Caco-2 (cell line): Measurements from ENCODE around the gene FAM89B. TPM values are rescaled to one million over a fixed set of nuclear protein-coding genes. Genes with fewer than 3 reads are reported as not detected.

Experiments used
- BruUV-seq: library from RNA; stranded (reverse); fragments of 400-500 nt; replicated peaks from 2 replicates; lab custom pipeline; 2021; lab: Mats Ljungman, UMichigan
- CTCF ChIA-PET: fragments of 300-600 bp; sonication (Branson Sonifier 250); formaldehyde crosslinking; loops from one replicate; lab custom pipeline; 2022; ENCODE audit warnings: antibody characterized with exemption; lab: Charles Lee
- POLR2A ChIA-PET: fragments of 300-600 bp; sonication (Branson Sonifier 250); formaldehyde crosslinking; loops from one replicate; lab custom pipeline; 2022; ENCODE audit warnings: antibody characterized with exemption; lab: Charles Lee
- DNase-seq, 2 experiments: peaks; one replicate each; pipeline versions ENCODE4 v3.0.0 to v3.0.0-alpha.2; 2020 to 2022
- H3K27me3 ChIP-seq: replicated peaks from 2 replicates; pipeline ENCODE4 v1.6.0; 2011; ENCODE audit warnings: low read length; ENCODE audit not compliant: control insufficient read depth, insufficient read depth
- H3K36me3 ChIP-seq: 2 replicates; pipeline ENCODE4 v1.5.1; 2011; ENCODE audit warnings: low read length; ENCODE audit not compliant: control insufficient read depth, insufficient read depth
- H3K4me1 ChIP-seq: fragments of 250-450 bp; sonication (Bioruptor Pico); 2 replicates; pipeline ENCODE4 v1.5.1; 2020; ENCODE audit warnings: mild to moderate bottlenecking
- H3K4me3 ChIP-seq: 2 replicates; pipeline ENCODE4 v1.5.1; 2011; ENCODE audit warnings: low read depth, mild to moderate bottlenecking, control low read depth, low read length
- H3K9me3 ChIP-seq: fragments of 250-450 bp; sonication (Bioruptor Pico); 2 replicates; pipeline ENCODE4 v1.5.1; 2020; ENCODE audit warnings: mild to moderate bottlenecking, moderate library complexity
- H3K27ac Mint-ChIP-seq: one replicate; pipeline ENCODE4 v1.8.0; 2022; ENCODE audit warnings: mixed read lengths; ENCODE audit not compliant: unreplicated experiment
- H3K27me3 Mint-ChIP-seq: one replicate; pipeline ENCODE4 v1.8.0; 2022; ENCODE audit warnings: mixed read lengths; ENCODE audit not compliant: insufficient read depth, unreplicated experiment
- H3K36me3 Mint-ChIP-seq: one replicate; pipeline ENCODE4 v1.8.0; 2022; ENCODE audit warnings: mild to moderate bottlenecking, mixed read lengths; ENCODE audit not compliant: insufficient read depth, unreplicated experiment
- H3K4me1 Mint-ChIP-seq: one replicate; pipeline ENCODE4 v1.8.0; 2022; ENCODE audit warnings: low read depth, mixed read lengths; ENCODE audit not compliant: unreplicated experiment
- H3K4me3 Mint-ChIP-seq: one replicate; pipeline ENCODE4 v1.8.0; 2022; ENCODE audit warnings: mild to moderate bottlenecking, moderate library complexity, mixed read lengths; ENCODE audit not compliant: unreplicated experiment
- H3K9me3 Mint-ChIP-seq: one replicate; pipeline ENCODE4 v1.8.0; 2022; ENCODE audit warnings: mixed read lengths; ENCODE audit not compliant: unreplicated experiment
- intact Hi-C: fragments of 100-400 bp; cut with micrococcal nuclease; formaldehyde crosslinking; loops from one replicate; pipeline ENCODE4 v1.10.0; 2022; ENCODE audit not compliant: unreplicated experiment
- total RNA-seq: library from RNA; stranded (reverse); gene quantifications from 2 replicates; pipeline ENCODE4 v1.2.3, GENCODE V29; 2022
- TF ChIP-seq, protein P1 (sequence below), 2 experiments: fragments of 200-600 bp in 1 of 2; IDR thresholded peaks; 1 replicate in 1 of 2; 2 replicates in 1 of 2; pipeline versions ENCODE4 v1.5.1 to v1.8.0; 2011 to 2022; ENCODE audit warnings: antibody characterized with exemption in 1 of 2, control low read depth in 1 of 2, inconsistent platforms in 1 of 2, low read depth in 1 of 2, low read length in 1 of 2, mild to moderate bottlenecking in 1 of 2, moderate library complexity in 1 of 2; ENCODE audit not compliant: insufficient read depth in 1 of 2, severe bottlenecking in 1 of 2, unreplicated experiment in 1 of 2

The FAM89B gene
- total RNA-seq, 1 experiment from 2014 or later, result 26.9 TPM

DNA sequence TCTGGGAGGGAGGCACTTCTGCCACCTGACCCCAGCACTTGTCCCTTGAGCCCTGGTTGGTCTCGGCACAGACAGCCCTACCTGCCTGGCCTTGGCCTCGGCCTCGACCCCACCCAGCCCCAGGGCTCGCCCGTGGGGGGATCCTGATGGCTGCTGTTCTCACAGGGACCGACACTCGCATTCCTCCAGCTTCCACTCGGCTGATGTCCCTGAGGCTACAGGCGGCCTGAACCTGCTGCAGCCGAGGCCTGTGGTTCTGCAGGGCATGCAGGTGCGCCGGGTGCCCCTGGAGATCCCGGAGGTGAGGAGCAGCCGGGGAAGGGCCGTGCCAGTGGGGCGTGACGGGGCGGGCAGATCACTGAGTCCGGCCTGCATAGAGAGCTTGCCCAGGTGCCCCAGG is 48.3 kb downstream of the FAM89B start:
- intact Hi-C loops, result no loop called here
- Histone ChIP-seq H3K27me3 (no peaks in the 10 kb centered on the region), H3K9me3 (no peaks in the 10 kb centered on the region), H3K4me3 (no peak overlapping the region), H3K36me3 (peaks cover 4% of the 10 kb centered on the region), H3K4me1 (0 out of 2 replicates have a peak, but pooled peaks cover 6% of the 10 kb centered on the region)
- Mint-ChIP-seq H3K27me3 (no peaks in the 10 kb centered on the region), H3K36me3 (peaks cover 71% of the 10 kb centered on the region), H3K27ac (no peak overlapping the region), H3K9me3 (no peaks in the 10 kb centered on the region), H3K4me3 (no peak overlapping the region), H3K4me1 (peaks cover 8% of the 10 kb centered on the region)
- DNase-seq, result no peak
- ChIA-PET POLR2A (no interaction called here), CTCF (no interaction called here)
- BruUV-seq, result no TSS peak
- TF ChIP-seq, protein P1, sequence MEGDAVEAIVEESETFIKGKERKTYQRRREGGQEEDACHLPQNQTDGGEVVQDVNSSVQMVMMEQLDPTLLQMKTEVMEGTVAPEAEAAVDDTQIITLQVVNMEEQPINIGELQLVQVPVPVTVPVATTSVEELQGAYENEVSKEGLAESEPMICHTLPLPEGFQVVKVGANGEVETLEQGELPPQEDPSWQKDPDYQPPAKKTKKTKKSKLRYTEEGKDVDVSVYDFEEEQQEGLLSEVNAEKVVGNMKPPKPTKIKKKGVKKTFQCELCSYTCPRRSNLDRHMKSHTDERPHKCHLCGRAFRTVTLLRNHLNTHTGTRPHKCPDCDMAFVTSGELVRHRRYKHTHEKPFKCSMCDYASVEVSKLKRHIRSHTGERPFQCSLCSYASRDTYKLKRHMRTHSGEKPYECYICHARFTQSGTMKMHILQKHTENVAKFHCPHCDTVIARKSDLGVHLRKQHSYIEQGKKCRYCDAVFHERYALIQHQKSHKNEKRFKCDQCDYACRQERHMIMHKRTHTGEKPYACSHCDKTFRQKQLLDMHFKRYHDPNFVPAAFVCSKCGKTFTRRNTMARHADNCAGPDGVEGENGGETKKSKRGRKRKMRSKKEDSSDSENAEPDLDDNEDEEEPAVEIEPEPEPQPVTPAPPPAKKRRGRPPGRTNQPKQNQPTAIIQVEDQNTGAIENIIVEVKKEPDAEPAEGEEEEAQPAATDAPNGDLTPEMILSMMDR (IDR thresholded peaks at IDR 0.05; ENCODE audit: insufficient read depth in 1 of 2, low read depth in 1 of 2, low read length in 1 of 2, severe bottlenecking in 1 of 2, unreplicated experiment in 1 of 2), result no peak

DNA sequence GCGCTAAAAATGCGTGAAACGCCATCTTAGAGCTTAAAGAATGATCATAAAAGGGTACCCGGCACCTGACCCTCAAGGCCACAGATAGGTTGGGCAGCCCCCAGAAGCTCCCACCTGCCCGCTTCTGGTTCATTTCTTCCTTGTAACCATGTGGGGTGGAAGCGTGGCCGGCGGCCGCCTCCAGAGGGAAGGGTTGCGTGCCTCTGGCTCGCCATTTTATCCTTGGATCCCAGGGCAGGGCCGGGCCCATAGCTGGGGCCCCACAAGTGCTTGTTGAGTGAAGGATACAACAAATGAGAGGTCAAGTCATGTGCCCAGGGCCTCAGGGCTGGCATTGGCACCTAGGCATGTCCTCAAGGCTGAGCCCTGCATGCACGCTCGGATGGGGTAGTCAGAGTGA is 49.1 kb downstream of the FAM89B start:
- no peaks in the 10 kb centered on the region for H3K9me3 ChIP-seq
- DNase-seq, result no peak
- H3K27me3 ChIP-seq, result no peaks in the 10 kb centered on the region
- ChIA-PET CTCF (no interaction called here), POLR2A (no interaction called here)
- Mint-ChIP-seq H3K4me1 (peaks cover 5% of the 10 kb centered on the region), H3K9me3 (no peaks in the 10 kb centered on the region), H3K27ac (no peak overlapping the region), H3K36me3 (peaks cover 72% of the 10 kb centered on the region), H3K4me3 (no peak overlapping the region), H3K27me3 (no peaks in the 10 kb centered on the region)
- TF ChIP-seq, protein P1 (IDR thresholded peaks at IDR 0.05; ENCODE audit: insufficient read depth in 1 of 2, low read depth in 1 of 2, low read length in 1 of 2, severe bottlenecking in 1 of 2, unreplicated experiment in 1 of 2), result no peak
- H3K4me3 ChIP-seq, result no peak overlapping the region
- intact Hi-C loops, result no loop called here
- peaks cover 4% of the 10 kb centered on the region for H3K36me3 ChIP-seq
- H3K4me1 ChIP-seq, result 0 out of 2 replicates have a peak, but pooled peaks cover 6% of the 10 kb centered on the region
- no TSS peak for BruUV-seq

DNA sequence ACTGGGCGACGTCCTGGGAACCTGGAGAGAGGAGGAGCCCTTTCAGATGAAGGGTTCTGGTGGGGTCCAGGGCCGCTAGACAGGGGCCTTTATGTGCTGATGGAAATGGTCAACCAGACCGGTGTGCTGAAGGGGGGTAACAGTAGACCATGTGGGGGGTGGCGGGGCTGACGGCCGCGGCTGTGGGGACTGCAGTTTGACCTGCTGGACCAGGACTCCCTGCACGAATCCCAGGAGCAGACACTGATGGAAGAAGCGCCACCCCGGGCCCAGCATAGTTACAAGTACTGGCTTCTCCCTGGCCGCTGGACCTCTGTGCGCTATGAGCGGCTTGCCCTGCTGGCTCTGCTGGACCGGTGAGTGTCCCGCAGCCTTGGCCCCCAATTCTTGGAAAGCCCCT is 49.7 kb downstream of the FAM89B start:
- no peak overlapping the region for H3K27ac Mint-ChIP-seq
- Histone ChIP-seq H3K27me3 (no peaks in the 10 kb centered on the region), H3K36me3 (peaks cover 6% of the 10 kb centered on the region), H3K4me3 (no peak overlapping the region), H3K9me3 (no peaks in the 10 kb centered on the region), H3K4me1 (0 out of 2 replicates have a peak, but pooled peaks cover 3% of the 10 kb centered on the region)
- BruUV-seq, result no TSS peak
- no peak overlapping the region for H3K4me3 Mint-ChIP-seq
- intact Hi-C loops, result no loop called here
- H3K9me3 Mint-ChIP-seq, result no peaks in the 10 kb centered on the region
- DNase-seq, result no peak
- TF ChIP-seq, protein P1 (IDR thresholded peaks at IDR 0.05; ENCODE audit: insufficient read depth in 1 of 2, low read depth in 1 of 2, low read length in 1 of 2, severe bottlenecking in 1 of 2, unreplicated experiment in 1 of 2), result no peak
- no peaks in the 10 kb centered on the region for H3K4me1 Mint-ChIP-seq
- CTCF ChIA-PET, result no interaction called here
- POLR2A ChIA-PET, result no interaction called here
- no peaks in the 10 kb centered on the region for H3K27me3 Mint-ChIP-seq
- peaks cover 67% of the 10 kb centered on the region for H3K36me3 Mint-ChIP-seq
